GM19397 (cell line): ENCODE measurements around the gene CDK6.
A peak's percentile ranks its signal among the peaks of the same experiment; 100 is the strongest.

ENCODE experiments used
- ATAC-seq: cut with Tn5 transposase; IDR thresholded peaks from one replicate; pipeline ENCODE4 v1.9.1; 2021; ENCODE audit warnings: mild to moderate bottlenecking, moderate library complexity; ENCODE audit not compliant: unreplicated experiment

The CDK6 gene

DNA sequence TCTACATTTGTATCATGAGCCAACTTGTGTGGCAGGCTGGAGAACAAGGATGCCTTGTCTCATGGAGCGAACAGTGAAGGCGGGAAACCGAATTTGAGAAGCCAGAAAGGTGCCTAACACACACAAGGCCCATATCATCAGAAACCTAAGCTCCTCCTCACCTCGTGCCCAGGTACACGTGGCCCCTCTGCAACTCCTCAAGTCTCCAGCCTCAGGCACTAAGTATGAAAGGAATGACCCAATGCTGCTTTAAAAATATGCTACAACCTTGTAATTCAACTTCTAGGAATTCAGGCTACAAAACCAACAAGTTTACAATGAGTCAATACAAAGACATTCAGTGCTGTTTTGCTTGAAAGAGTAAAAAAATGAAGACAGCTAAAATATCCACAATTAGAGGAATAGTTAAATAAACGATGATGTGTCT, 95.7 kb downstream of the CDK6 start:
- no peak for ATAC-seq

DNA sequence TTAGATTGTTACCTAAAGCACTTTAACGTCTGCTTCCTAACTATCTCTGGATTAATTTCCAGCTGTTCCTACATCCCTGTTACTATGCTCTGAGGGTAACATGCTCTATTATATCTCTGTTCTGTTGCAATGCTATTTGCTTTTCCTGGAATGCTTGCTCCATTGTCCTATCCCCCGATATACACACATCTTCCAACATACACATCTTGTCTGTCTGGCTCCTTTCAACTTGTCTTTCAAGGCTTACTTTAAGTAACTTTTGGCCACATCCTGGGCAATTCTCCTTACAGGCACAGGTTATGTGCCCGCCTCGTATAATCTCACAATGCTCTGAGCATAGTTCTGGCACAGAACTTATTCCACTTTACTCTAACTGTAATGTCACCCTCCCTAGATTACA, 96.2 kb downstream of the CDK6 start:
- ATAC-seq, result no peak

- no peak for ATAC-seq
Measured at GRCh38 chr7:92739091-92739490, 97.3 kb downstream of the CDK6 start.

GRCh38 chr7:92737706-92738105, 98.7 kb downstream of the CDK6 start:
- ATAC-seq, result peak; percentile 89

GRCh38 chr7:92736870-92737269, 99.5 kb downstream of the CDK6 start:
- no peak for ATAC-seq

DNA sequence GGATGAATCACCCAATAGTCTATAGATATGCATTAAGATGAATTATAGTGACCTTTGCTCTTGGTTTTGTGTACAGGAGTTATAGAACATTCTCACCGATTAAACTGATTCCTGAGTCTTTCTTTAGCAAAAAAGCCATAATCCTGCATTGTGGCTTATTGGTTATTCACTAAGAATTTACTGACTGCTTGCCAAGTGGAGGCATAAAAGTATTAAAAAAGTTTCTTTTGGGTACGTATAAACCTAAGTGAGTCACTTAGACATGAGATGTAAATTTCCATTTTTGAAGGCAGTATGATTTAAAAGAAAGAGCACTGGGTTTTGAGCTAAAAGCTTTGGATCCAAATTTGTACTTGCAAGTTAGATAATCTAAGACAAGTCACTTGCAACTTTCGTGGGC, 100.7 kb downstream of the CDK6 start:
- ATAC-seq, result no peak

- ATAC-seq, result no peak
Measured at GRCh38 chr7:92732316-92733036, 103.9 kb downstream of the CDK6 start.

DNA sequence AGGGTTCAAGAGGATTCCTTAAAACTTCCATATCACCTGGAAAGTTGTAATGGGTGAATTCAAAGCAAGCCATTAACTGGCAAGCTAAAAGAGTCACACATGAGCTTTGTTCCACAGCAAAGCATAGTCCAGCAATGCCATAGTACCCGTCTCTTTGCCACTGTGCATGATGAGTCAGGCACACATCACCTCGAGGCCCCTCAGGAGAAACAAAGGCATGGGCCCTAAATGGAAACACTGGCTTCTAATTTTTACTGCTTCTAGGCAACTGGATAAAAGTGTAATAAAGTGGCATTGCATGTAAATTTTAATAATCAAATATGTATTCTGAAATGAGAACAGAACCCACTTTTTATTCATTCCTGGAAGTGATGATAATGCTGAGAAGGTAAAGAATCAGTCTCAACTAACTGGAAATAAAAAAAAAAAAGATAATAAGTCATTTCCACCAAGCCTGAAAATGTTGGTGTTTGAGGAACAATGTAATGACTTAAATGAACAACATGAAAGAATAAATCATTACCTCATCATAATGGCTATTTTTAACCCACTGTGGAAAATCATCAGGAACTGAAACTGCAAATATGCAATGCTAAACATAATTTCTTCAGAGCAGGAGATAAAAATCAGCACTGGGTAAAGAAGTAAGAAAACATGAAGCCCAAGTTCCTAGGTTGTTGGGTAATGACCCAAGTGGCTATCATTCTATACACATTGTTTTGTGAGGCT, 104.9 kb downstream of the CDK6 start:
- no peak for ATAC-seq

- ATAC-seq, result no peak
Measured at GRCh38 chr7:92730808-92731207, 105.6 kb downstream of the CDK6 start.

DNA sequence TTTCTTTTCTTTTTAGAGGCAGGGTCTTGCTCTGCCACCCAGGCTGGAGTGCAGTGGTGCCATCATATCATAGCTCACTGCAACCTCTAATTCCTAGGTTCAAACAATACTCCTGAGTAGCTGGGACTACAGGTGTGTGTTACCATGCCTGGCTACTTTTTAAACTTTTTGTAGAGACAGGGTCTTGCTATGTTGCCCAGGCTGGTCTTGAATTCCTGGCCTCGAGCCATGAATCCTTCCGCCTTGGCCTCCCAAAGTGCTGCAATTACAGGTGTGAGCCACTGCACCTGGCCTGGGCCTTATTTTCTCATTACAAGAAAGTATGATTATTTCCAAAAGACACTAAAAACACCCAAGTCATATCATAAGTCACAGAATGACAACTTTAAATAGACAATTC, 106.6 kb downstream of the CDK6 start:
- no peak for ATAC-seq

DNA sequence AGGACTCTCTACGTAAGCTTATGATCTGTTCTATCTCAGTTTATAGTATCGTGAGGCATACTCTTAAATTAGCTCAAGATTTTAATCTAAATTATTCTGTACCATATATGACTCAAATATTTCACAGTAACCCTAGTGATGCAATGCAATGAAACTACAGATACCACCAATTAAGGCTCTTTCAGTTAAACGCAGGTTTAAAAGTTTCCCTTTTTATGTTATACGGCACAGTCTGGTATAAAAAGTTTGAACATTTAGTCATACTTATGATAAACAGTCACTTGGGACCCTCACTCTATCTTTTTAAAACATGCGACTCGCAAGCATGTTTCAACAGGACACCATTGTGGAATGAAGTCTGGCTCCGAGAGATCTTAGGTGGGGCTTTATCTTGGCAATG, 107.2 kb downstream of the CDK6 start:
- no peak for ATAC-seq

DNA sequence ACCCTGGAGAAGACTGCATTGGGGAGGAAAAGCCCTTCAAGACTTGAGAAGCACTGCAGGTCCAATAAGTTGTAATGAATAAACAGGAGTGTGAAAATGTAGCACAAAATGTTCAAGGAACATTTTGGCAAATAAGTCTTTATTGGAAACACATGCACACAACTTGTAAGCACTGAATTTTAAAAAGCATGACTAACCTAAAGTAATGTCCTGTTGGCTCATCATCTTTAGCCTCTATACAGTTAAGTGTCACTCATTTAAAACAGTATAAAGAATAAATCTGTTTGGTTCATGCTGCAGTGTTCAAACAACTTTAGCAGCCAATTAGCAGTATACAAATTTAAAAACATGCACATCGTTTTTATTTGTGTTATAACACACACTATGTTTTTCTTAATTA, 108.6 kb downstream of the CDK6 start:
- ATAC-seq, result no peak

DNA sequence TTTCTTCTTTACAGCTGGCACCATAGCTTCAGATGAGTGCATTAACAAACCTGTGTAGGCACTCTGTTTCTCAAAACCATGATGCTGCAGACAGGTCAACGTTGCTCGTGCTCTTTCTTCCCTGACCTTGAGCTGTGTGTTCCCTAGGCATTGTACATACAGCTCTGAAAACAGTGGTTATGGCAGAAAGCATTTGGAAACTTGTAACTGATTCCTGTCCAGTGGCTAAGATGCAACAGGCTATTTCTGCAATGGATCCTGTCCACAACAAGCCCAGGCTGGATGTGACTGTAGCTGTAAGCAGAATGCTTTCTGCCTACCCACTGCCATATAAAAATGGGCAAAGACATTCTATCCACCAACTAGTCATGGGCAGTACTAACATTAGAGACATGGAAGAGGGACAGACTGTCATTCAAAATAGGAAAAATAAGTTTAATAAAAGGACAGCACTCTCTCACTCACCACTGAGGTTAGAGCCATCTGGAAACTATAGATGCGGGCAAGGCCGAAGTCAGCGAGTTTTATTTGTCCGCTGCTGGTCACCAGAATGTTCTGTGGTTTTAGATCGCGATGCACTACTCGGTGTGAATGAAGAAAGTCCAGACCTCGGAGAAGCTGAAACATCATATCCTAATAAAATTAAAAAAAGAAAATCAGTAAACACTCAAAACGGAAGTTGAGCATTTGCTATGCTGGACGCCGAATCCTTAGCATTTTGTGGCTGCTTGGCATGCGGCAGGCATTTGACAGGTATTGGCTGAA, 111.0 kb downstream of the CDK6 start:
- ATAC-seq, result no peak

DNA sequence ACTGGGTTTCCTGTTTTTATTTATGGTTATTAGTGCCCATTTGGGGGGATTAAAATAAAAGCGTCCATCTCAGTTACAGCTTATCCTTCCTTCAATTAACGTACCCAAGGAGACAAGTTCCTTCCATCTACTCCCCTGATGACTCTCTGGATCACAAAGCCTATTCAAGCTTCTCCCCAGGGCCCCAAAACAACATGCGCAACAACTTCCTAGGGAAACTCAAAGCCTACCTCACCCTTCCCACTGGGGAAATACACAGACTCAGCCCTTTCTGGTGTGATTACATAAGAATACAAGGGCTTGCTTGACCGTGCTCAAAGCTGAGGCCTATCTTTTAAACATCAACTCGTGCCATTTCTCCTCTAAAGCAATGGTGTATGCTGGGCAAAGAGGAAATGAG, 112.4 kb downstream of the CDK6 start:
- ATAC-seq, result no peak

DNA sequence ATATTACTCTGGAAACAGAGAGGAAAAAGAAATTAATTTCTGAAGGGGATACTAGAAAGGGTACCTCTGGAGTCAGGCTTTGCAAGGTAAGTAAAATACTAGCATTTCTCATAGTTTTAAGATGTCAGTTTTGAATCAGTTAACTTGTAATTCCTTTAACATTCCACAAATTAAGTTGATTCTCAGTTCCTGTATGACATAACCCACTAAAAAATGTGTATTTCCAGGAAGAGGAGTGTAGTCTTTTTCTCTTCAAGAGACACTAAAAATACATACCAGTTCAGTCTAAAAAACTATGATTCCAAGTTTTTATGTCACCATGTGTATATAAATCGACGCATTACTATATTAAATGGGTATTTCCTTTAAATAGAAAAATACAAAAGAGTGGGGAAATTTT, 113.2 kb downstream of the CDK6 start:
- ATAC-seq, result no peak

GRCh38 chr7:92722541-92722940, 113.8 kb downstream of the CDK6 start:
- no peak for ATAC-seq

GRCh38 chr7:92720604-92721350, 115.6 kb downstream of the CDK6 start:
- peak; percentile 60 for ATAC-seq

GRCh38 chr7:92717993-92718716, 118.2 kb downstream of the CDK6 start:
- no peak for ATAC-seq

DNA sequence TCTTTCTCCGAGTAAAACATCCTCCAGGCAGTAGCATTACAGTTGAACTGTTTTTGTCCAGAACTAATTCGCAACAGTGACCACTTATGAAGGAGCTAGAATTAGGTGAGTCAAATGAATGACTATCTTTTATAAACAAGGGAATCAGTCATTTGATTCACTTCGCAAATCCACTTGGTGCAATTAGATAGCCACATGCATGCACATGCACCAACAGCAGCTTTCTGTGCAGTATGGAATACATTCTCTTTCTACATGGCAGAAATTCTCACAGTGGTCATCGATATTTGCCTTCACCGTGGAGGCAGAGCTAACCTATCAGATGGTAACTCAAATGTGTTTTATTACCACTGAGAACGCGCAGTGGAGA, 118.8 kb downstream of the CDK6 start:
- no peak for ATAC-seq

DNA sequence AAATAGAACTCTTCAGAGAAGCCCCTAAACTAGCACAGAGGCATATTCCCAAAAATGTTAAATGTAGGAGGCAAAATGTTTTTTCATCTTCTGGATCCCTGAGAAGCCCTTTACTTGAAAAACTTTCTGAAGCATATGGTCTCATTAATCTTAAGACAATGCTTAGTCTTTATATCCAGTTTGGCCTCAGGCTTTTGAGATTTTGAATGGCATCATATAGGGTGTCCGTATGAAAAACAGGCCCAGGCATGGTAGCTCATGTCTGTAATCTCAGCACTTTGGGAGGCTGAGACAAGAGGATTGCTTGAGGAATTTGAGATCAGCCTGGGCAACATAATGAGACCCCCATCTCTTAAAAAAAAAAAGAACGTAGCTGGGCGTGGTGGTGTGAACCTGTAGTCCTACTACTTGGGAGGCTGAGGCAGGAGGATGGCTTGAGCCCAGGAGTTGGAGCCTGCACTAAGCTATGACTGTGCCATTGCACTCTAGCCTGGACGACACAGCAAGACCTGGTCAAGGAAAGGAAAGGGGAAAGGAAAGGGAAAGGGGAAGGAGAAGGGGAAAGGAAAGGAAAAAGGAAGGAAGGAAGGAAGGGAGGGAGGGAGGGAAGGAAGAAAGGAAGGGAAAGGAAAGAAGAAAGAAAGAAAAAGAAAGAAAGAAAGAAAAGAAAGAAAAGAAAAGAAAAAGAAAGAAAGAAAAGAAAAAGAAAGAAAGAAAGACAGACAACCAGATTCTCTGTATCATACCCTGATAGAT, 119.4 kb downstream of the CDK6 start:
- ATAC-seq, result no peak
